Dermis microvascular lymphatic vessel endothelial cell (primary cell): ENCODE data around the gene LHFPL5. TPM values are rescaled to one million over a fixed set of nuclear protein-coding genes. Genes with fewer than 3 reads are reported as not detected.

Experiments used
- DNase-seq, 2 donors: peaks; one replicate each; pipeline versions ENCODE4 v3.0.0 to v3.0.0-alpha.2; 2010; ENCODE audit warnings: low read depth in 2 of 2
- total RNA-seq: library from RNA; depleted of rRNA; stranded (reverse); fragments of >200 nt; gene quantifications from 2 replicates; pipeline ENCODE4 v1.2.1, GENCODE V29; 2014

Gene LHFPL5
- total RNA-seq, result not detected in 2 replicates

- DNase-seq, result peak in 1 of 2 donors; percentile 35
These were observed at the start of gene LHFPL5 for GRCh38 chr6:35804996-35805736. LHFPL5 (plus strand) TSS chr6:35805352; CDS start chr6:35805671, 319 bp downstream.

- DNase-seq, result peak in 1 of 2 donors; percentile 51
These were observed 47.6 kb upstream of the LHFPL5 start for GRCh38 chr6:35757456-35758123.

- DNase-seq, result no peak
These were observed 45.7 kb upstream of the LHFPL5 start for GRCh38 chr6:35759426-35759825.

GRCh38 chr6:35765739-35766138, 39.4 kb upstream of the LHFPL5 start:
- DNase-seq, result no peak

- no peak for DNase-seq
These were observed 35.9 kb upstream of the LHFPL5 start for GRCh38 chr6:35769211-35769610.

GRCh38 chr6:35771343-35771627, 33.9 kb upstream of the LHFPL5 start:
- DNase-seq, result no peak

- no peak for DNase-seq
These were observed 30.9 kb upstream of the LHFPL5 start for GRCh38 chr6:35774116-35774794.

GRCh38 chr6:35775031-35775430, 30.1 kb upstream of the LHFPL5 start:
- no peak for DNase-seq

GRCh38 chr6:35776364-35777215, 28.6 kb upstream of the LHFPL5 start, which contains the start of gene CLPSL2:
CLPSL2 (plus strand) TSS chr6:35776598; CDS start chr6:35776619, 21 bp downstream.
- DNase-seq, result no peak

- no peak for DNase-seq
These were observed 27.6 kb upstream of the LHFPL5 start for GRCh38 chr6:35777356-35778102.

- no peak for DNase-seq
These were observed 26.7 kb upstream of the LHFPL5 start for GRCh38 chr6:35778437-35778836.

- DNase-seq, result no peak
These were observed 24.4 kb upstream of the LHFPL5 start, which contains the start of gene CLPSL1 for GRCh38 chr6:35780719-35781118. CLPSL1 (plus strand) TSS chr6:35781019; CDS start chr6:35781111, 92 bp downstream.

- DNase-seq, result no peak
These were observed 23.9 kb upstream of the LHFPL5 start for GRCh38 chr6:35781290-35781689.

GRCh38 chr6:35782424-35782823, 22.7 kb upstream of the LHFPL5 start:
- DNase-seq, result no peak

- DNase-seq, result no peak
These were observed 21.0 kb upstream of the LHFPL5 start for GRCh38 chr6:35784200-35784599.

GRCh38 chr6:35786272-35786671, 18.9 kb upstream of the LHFPL5 start:
- no peak for DNase-seq

GRCh38 chr6:35786810-35787209, 18.3 kb upstream of the LHFPL5 start:
- DNase-seq, result no peak

- no peak for DNase-seq
These were observed 17.6 kb upstream of the LHFPL5 start for GRCh38 chr6:35787266-35788218.

GRCh38 chr6:35788423-35788982, 16.6 kb upstream of the LHFPL5 start:
- DNase-seq, result no peak
